Sigmoid colon (tissue), 4 donors: ENCODE measurements around the gene WDR81.

Experiments
- CTCF ChIP-seq, 4 experiments: fragments of 450-650 bp in 3 of 4; fragments of 200-600 bp in 1 of 4; IDR thresholded peaks; one replicate each; pipeline ENCODE4 v1.5.1; 2016 to 2019; ENCODE audit warnings: antibody characterized with exemption in 4 of 4, mild to moderate bottlenecking in 3 of 4, moderate library complexity in 2 of 4
- EP300 ChIP-seq, 4 donors: sonication (generic); formaldehyde crosslinking; IDR thresholded peaks; one replicate each; pipeline ENCODE4 v1.6.1; 2017; ENCODE audit warnings: antibody characterized with exemption in 4 of 4
- POLR2A ChIP-seq, 2 donors: fragments of 450-650 bp; IDR thresholded peaks; one replicate each; pipeline ENCODE4 v1.6.1; 2016; ENCODE audit warnings: antibody characterized with exemption in 2 of 2, mild to moderate bottlenecking in 2 of 2, moderate library complexity in 2 of 2

DNA sequence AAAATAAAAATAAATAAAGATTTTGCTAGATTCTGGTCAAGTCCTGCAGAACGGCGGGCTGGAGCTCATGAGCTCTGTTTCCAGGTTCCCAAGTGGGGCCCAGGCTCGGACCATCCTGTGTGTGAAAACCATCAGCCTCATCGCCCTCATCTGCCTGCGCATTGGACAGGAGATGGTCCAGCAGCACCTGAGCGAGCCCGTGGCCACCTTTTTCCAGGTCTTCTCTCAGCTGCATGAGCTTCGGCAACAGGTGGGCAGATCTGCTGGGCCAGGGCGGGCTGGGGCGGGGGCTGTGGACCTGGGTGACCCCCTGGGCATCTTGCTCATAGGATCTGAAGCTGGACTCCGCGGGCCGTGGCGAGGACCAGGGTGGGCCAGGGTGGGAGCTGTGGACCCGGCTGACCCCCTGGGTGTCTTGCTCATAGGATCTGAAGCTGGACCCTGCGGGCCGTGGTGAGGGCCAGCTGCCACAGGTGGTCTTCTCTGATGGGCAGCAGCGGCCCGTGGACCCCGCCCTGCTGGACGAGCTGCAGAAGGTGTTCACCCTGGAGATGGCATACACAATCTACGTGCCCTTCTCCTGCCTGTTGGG, 7.8 kb downstream of the WDR81 start:
- no peak for TF ChIP-seq CTCF (IDR thresholded peaks at IDR 0.05)
- no peak for TF ChIP-seq POLR2A (IDR thresholded peaks at IDR 0.05)
- no peak for TF ChIP-seq EP300 (IDR thresholded peaks at IDR 0.05)
